CMK (cell line): ENCODE measurements around the gene PTGDS.

ENCODE experiments used
- DNase-seq: peaks from one replicate; pipeline ENCODE4 v3.0.0-alpha.2; 2010; ENCODE audit warnings: low read depth

Gene PTGDS

GRCh38 chr9:136958898-136959850, 18.1 kb upstream of the PTGDS start:
- no peak for DNase-seq

GRCh38 chr9:136960212-136960937, 16.9 kb upstream of the PTGDS start:
- DNase-seq, result no peak

GRCh38 chr9:136960938-136961275, 16.4 kb upstream of the PTGDS start:
- DNase-seq, result no peak

DNA sequence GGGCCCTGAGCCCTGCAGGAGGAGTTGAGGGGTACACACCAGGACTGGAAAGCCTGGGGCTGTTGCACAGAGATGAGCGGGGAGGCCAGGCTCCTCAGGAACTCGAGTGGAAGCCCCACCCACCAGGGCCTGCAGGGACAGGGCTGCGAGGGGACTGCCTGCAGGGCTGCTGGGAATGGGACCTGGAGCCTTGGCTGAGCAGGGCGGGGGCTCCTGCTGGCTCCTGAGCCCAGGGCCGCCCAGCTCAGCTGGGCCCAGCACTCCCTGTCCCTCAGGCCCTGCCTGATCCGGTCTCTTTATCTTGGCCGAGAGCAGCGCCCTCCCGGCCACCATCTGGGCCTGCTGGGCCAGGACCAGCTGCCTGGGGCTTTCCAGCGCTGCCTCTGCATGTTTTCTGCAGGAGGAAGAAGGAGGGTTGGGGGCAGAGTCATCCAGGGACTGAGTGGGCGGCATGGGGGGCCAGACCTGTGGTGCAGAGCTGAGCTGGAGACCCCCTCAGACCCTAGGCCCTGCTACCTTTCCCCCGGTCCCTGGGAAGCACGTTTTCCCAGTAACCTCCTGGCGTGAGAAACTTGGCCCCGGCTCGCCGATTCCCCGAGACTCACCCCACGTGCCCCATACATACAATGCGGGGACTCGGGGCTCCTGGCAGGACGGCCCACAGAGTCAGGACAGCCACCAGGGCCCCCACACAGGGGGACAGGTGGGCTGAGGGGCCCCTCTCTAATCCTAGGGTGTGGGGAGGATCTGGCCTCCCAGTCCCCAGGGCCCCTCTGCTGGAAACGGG, 15.8 kb upstream of the PTGDS start:
- DNase-seq, result no peak

- no peak for DNase-seq
Measured at GRCh38 chr9:136962163-136962562, 15.1 kb upstream of the PTGDS start.

GRCh38 chr9:136962701-136963248, 14.5 kb upstream of the PTGDS start:
- no peak for DNase-seq

DNA sequence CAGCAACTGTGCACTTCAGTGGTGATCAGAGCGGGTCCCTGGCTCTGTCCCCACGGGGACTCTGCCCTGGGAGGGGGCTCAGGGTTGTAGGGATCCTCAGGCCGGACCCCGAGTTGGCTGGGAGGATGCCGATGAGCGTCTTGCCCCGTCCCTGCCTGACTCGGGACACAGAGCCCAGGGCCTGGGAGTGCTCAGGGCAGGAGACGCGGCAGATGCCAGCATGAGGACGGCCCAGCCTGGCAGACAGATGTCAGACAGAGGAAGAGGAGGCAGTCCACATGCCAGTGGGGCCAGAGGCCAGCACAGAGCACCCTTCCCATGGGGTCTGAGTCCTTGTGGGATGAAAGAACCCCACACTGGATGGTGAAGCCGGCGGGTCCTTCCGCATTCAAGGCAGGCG, 14.0 kb upstream of the PTGDS start:
- DNase-seq, result no peak

GRCh38 chr9:136963751-136964150, 13.6 kb upstream of the PTGDS start:
- DNase-seq, result no peak

DNA sequence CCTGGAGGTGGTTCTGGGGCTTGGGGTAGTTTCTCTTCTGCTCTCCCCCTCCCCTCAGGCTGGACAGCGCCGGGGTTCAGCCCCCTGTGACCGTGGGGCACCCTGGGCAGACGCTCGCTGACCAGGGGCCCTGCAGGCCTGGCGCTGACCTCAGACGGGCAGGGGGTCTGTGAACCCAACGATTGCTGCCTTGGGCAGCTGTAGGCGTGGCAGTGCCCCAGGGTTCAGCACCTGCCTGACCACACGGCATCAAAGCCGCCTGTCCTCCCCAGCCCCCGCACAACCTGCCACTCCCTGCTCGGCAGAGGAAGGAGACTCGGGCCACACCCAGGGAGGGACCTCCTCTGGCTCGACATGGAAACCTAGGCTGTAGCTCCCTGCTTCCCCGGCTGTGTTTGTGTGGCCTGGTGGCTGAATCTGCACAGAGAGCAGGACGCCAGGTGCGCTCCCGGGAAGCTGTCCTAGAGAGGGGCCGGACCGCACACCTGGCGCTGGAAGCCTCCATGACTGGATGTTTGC, 13.1 kb upstream of the PTGDS start:
- DNase-seq, result no peak

- no peak for DNase-seq
Measured at GRCh38 chr9:136964833-136965422, 12.4 kb upstream of the PTGDS start.

DNA sequence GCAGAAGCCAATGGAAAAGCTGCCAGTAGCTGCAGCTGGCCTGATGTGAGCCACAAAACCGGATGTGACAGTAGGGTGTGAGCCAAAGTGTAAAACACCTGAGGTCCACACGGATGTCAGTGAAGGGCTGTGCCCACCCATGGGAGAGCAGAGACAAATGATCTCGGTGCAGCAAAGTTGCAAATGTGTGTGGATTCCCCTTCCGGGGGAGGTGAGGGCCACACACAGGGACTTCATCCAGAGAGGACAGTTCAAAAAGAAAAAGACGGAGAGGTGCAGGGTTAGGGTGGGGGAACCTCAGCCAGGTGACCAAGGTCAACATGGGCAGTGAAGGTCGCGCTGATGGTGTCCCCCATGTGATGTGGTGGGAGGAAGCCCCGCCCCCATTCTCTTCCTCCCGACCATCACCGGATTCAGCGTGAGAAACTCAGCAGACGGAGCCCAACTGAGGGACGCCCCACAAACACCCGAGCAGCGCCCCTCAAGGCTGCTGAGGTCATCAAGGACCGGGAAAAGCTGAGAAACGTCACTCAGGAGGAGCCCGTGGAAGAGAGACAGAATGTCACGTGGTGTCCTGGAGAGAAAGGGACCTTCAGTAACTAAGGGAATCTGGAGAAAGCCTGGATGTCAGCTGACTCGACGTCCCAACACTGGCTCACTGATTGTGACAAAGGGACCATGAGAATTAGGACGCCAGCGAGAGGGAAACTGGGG, 11.4 kb upstream of the PTGDS start:
- DNase-seq, result no peak

DNA sequence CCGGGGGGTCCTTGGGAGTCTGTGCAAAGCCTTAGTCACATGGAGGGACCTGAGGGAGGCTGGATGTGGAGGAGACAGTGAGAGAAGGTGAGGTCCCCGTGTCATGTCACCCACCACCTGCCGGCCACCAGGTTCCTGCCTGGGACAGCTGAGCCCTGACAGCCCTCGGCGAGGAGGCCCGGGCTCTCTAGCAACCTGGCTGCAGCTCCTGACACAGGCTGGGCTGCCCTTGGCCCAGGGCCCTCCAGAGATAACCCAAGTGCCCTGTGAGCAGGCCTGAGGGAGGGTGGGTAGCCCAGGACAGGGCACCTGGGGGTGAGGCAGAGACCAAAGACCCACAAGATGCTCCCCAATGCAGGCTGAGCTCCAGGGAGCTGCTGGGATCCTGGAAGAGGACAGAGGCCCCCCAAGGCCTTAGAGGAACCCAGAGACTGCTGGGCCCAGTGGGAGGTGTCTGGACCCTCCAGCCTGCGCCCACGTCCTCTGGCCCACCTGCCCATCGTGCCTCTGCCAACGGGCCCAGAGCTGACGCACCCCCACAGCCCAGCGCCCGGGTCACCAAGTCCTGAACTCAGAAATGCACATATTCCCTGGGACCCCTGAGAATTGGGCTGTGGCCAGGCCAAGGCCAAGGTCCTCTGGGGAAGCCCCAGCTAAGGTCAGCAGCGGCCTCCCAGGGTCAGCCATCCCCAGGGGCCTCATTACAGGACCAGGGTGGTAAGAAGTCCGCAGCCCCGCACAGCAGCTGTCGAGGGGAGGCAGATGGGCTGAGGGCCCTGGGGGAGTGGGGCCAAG, 8.8 kb upstream of the PTGDS start:
- DNase-seq, result no peak

- DNase-seq, result no peak
Measured at GRCh38 chr9:136969150-136969549, 8.2 kb upstream of the PTGDS start.

DNA sequence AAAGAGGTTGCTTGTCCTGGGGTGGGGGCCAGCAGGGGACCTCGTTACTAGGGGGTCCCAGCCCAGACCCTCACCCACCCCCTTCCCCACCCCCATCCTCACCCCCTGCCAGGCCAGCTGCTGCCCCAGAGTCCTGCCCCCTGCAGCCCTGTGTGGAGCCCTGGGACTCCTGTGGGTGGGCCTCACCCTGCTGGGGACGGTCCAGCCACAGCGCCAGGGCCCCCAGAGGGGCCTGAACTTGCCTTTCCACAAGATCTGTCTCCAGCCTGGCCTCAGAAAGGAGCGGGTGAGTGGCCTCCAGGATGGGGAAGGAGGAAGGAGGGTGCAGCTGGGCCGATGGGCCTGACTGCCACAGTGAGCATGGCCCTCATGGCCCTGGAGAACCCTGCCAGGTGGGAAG, 7.5 kb upstream of the PTGDS start:
- no peak for DNase-seq

DNA sequence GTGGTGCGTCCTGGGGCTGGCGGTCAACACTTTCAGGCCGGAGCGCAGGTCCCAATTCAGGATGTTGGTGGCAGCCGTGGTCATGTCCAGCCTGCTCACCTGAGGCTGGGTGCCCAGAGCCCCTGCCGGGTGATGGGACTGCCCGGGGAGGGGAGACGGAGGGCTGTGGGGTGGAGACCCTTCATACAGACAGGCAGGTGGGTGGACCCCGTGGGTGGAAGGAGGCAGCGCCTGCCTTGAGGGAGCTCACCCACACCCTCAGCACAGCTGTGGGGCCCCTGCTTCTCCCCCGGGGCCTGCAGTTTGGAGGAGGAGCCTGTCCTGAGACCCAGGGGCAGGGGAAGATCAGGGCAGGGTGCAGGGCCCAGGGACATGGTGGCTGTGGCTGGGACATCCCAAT, 6.9 kb upstream of the PTGDS start:
- DNase-seq, result no peak

DNA sequence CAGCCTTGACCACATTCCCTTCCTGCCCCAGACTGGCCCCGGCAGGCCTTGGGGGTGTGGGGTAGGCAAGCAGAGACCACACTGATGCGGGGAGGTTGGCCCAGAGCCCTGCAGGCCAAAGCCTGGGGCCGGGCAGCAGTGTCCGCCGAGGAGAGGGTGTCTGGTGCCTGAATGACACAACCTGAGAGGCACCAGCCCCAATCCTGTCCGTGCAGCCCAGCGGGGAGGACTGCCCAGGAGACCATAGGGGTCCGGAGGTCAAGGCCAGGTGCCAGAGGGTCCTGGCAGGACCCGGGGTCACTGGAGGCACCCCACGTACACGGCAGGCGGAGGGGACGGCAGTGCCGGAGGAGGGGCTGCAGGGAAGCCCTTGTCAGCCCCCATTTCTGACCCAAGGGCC, 5.6 kb upstream of the PTGDS start:
- no peak for DNase-seq

DNA sequence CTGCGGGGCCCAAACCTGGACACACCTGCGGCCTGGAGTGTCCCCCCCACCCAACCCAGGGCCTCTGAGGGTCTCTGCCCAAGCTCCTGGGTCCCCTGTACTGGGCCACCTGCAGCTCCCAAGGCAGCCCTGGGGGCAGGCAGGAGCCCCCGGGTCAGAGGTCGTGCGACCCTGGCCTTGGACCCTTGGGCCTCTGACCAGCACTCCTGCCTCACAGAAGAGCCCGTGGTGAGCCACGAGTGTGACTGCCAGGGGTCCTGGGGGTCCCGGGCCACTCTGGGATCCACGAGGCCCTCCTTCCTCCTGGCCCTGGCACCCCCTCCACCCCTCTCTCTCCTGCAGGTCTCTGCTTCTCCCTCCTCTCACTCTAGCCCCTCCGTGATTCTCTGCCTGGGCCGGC, 5.0 kb upstream of the PTGDS start:
- DNase-seq, result no peak

- DNase-seq, result no peak
Measured at GRCh38 chr9:136972743-136973142, 4.6 kb upstream of the PTGDS start.

- no peak for DNase-seq
Measured at GRCh38 chr9:136973618-136974617, 3.4 kb upstream of the PTGDS start.
